Fibroblast of the conjunctiva (primary cell): ENCODE measurements around the gene PBX1.

Source experiments
- DNase-seq: peaks from one replicate; pipeline ENCODE4 v3.0.0-alpha.2; 2010; ENCODE audit warnings: low read depth

PBX1 gene

DNA sequence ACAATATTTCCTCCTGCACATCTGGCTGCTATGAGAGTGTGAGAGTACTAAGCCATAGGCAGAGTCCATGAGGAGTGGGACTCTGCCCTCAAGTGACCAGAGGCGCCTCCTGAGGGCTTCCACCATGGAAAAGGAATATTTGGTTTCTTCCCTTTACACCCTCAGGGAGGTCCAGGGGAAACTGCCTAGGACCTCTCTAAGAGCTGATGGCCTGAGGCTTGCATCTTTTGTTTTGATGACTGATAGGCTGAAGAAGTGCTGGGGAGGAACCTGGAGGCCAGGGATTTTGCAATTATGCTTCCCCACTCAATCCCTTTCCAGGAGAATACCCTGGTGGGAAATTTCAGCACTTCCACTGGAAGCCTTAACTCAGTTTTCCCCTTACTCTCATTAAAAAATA lies 111.0 kb downstream of the PBX1 start:
- DNase-seq: no peak

DNA sequence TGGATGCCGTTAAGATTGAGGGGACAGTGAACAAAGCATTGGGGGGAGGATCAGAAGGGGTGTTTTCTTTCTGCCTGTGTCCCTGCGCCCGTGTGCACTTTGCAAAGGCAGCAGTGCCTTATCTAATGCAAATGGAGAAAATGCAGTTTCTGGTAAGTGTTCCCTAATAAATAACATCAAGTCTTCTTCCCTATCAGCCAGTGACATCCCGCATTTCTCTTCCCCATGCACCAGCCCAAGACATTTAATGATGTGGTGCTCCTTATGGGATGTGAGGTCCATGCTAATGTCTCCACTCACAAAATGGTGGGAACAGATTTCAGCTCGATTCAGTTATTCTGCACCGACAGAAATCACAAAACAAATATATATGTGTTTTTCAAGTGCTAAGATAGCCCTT lies 111.8 kb downstream of the PBX1 start:
- no peak for DNase-seq

DNA sequence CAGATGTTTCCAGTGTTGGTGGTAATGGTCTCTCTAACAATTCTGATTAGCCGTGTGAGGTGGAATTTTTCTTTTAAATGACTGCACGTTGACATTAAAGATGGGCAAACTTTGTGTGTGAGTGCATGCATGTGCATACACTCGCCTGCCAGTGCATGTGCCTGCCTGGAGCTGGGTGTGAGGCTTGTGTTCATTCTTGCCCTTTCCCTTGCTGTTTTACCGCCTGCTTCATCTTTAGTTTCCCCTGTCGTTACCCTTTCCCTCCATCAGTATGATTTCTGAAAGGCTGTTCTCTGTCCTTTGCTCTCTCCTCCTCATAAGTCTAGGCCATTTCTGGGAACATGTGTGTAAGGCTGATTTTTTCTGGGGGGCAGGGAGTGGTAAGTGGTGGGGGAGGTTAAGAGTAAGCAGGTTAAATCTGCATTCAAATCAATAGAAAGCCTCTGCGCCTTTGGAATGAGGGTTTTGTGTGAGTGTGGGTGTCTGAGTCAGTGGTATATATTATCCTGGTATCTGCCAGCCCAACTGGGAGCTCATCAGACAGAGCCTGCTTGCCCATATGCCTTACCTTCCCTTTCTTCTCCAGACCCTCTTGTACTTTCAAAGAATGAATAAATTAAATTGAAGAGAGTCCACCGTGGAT lies 112.5 kb downstream of the PBX1 start:
- DNase-seq: no peak

DNA sequence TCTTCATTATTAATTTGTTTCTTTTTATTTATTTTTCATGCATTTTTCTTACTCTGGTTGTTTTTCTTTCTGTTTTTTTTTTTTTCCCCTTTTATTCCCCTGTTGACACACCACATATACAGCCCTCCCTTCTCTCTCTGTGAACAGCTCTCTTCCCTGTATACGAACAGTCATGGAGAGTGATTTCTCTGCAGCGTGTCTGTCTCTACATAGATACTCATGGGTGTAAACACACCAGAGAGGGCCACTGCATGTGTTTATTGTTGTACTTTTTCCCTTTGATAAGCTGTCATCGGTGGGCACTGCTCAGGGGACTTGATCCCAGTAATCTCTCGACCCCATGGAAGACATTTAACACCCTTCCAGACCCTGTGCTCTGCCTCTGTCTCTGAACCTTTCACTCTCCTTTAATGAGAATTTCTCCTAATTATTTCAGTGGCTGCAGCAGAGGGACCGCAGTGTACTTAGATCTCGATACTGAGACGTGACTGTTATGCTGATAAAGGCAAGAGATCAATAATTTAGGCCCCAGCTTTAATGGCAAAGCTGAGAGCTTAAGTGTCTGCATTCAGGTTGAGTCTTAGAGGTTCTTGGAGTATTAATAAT lies 113.1 kb downstream of the PBX1 start:
- DNase-seq: no peak

DNA sequence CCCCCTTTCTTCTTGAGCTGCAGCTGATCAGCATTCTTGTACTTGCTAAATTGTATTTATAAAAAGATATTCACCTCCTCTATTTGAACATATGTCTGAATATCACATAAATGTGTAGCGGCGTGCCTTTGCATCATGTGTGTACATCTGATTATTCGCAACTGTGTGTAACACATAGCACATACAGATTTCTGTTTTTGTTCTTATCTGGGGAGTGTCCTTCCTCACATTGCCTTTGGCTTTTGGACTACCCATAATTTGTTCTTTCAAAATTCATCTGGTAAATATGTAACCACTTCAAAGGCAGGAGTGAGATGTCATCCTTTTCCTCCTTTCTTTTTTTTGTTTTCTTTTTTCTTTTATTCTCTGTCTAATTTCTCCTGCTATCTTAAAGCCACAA lies 113.6 kb downstream of the PBX1 start:
- DNase-seq: no peak

DNA sequence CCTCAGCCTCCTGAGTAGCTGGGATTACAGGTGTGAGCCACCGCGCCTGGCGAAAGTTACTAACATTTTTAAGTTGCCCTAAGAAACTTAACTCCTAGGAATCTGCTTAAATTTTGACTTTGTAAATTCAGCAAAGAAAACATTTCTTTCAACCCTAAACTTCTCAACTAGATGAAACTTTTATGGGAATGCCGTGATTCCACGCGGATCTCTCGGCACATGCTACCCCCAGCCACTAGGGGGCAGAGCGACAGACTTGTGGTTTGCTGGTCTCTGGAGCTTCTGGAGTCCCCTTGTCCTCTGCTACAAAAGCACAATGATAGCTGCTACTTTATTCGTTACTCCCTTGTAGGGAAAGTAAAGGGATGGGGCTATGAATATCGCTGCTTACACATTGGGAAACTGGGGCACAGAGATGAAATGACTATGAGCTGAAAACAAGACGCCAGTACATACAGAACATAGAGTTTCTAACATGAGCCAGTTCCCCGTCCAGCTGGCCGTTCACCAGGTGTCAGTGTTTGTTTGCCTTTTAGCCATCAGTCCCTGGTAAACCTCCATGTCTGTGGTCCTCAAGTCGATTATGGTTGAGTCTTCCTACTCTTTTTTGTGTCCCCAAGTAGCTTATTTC lies 114.7 kb downstream of the PBX1 start:
- DNase-seq: no peak

DNA sequence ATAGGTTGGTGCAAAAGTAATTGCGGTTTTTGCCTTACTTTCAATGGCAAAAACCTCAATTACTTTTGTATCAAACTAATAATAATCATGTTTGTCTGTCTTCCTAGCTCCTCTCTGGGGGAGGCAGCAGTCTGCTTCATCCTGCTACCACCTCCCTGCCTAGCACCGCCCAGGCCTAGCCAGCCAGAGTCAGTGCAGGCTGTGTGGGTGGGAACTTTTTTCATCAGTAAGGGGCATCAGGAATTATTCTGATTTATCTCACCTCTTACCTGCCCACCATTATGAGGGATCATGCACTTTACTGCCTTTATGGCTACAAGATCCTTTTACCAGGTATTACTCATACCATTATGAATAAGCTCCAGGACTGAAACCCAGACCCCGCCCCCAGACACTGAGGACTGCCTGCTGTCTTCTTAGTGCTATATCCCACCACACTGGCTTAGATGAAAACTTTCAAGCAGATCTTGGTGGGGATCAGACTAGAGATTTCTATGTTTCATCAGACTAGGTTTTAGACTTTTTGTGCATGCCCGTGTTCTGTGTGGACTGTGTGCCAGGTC lies 116.4 kb downstream of the PBX1 start:
- no peak for DNase-seq

DNA sequence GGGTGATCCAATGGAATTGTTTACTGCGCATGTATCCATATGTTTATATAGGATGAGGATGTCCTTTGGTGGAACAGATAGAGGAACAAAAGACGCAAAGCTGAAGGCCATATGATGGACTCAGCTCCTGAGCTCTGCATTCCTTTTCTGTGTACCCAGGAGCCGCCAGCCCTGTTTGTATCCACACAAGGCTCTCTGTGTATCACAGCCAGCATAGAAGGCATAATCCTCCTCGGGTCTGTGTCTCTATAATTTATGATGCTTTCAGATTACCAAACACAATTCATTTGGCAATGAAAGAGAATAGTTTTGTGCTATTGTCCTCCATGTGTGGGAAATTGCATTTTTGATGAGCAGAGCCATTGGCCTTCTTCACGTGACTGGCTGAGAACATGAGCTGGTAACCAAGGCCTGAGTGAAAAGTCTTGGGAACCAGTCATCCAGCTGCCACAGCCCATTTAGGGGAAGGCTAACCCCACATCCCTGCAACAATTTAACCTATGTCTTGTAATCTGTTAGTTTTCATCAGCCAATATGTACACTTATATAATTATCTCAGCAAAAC lies 119.2 kb downstream of the PBX1 start:
- DNase-seq: no peak

DNA sequence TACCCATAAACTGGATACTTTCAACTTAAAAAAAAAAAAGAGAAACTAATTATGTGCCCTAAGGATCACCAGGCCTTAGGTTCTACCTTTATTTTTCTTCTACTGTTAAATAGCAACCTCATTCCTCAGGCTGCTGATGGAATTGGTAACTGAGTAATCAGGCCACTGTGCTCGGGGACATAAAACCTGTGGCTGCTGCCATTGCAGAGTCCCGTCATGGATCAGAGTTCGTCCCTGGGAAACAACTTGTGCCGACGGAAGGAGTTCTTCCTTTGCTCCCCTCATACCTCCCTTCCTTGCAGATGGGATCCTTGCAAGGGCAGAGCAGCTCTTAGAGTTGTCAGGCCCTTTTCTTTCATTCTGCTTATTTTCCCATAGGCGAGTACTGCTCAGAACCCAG lies 123.6 kb downstream of the PBX1 start:
- DNase-seq: no peak

DNA sequence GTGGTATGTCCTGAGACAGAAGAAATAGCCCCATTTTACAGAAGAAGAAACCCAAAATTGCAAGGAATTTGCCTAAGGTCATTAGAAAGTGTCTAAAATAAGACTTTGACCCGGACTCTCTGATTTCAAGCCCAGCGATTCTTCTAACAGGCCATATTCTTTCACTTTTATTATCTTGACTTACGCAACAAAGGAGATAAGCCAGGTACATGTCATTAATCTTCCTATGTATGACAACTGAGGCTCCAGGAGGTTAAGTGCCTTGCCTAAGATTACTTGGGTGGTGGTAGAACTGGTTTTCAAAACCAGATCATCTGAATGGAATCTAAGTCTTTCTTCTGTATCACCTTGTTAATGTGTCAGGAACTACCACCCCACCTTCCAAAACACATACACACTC lies 124.3 kb downstream of the PBX1 start:
- no peak for DNase-seq

DNA sequence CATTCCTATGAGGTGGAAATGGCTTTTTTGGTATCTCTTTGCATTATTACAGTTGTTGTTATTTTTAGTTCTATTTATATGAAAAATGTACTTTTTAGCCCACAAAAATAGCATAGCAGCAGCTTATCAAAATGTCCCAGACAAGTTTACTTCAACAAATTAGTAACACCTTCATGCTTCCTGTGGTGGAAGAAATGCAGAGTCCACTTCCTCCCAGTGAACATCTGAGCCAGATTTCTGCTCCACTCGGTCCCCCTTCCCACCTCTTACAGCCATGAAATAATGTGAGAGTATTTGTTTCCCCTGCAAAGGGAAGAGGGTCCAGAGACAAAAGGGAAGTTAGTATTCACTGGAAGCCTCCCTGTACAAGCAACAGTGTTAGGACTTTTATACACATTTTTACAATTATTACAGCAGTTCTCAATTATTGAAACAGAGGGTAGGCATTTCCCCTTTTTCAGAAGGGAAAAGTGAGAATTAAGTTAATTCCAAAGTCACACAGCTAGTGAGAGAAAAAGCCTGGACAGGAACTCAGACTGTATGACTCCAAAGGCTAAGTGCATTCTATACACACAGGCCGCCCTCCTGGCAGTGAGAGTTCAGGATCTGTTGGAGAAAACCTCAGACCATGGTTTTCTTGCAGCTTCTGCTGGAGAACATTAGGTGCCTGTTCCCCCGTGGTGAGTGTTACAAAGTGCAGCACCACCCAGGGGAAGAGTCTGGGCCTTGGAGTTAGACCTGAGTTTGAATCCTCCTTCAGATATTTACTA lies 126.5 kb downstream of the PBX1 start:
- DNase-seq: no peak

DNA sequence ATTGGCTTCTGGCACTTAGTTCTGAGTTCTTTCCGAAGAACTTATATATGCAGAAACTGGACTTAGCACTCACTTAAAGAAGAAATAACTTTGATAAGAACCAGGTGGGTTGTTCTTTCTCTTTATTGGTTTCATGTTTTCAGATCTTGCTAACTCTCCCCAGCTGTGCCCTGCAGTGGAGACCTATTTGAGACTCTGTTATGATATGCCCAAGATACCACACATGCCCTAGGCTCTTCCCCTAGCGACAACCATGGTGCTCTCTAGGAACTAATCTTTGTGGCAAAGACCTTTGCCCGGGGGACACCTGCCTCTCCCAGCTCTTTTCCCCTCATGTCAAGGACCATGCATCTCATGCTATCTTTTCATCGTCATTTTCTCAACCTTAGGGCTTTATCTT lies 128.8 kb downstream of the PBX1 start:
- DNase-seq: no peak

DNA sequence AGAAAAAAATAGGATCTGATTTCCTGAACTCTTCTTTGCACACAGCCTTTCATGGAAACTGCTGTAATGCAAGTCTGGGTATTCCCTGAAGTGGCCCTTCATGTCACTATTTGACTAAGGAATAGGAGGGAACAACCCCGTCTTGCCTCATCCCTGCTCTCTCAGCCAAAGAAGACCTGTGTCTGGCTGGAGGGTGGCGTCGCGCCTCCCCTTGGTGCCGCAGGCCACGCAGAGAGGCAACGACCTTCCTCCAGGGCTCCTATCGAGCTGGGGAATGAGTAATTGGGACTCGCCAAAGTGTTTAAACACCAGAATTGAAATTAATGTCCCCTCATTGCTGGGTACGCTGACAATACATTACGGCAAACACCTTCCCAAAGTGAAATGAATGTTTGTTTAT lies 129.8 kb downstream of the PBX1 start:
- no peak for DNase-seq

DNA sequence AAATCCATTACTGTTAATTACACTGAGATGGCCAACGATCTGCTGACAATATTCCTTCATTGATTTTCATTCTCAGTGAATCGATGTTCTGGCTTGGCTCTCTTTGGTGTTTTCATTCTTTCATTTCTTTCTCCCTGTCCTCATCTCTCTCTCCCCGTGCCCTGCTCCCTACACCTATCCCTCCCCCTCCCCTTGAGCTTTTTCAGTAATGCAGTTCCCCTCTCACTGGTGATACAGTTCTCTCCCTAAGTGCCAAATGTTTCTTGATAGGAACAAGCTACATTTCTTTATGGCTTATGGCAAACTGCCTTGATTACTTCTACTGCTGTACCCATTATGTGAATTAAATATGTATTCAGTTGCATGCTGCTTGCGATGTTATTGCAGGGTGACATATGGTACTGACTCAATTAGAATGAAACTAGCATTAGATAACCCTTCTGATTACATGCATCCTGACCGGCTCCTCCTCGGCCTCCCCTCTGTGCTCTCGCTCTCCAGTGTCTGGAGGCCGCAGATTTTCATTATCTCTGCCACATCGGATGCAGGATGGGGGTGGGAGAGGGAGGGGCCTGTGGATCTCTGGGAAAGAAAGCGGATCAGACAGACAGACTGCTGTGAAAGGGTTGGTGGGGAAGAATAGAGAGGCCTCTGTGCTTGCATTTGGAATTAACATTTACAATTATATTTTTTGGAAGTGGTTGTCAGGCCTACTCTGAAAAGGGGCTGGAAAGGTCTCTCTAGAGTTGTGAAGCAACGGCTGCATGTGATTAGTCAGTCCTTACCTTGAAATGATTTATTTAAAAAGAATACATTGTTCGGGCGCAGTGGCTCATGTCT lies 130.9 kb downstream of the PBX1 start:
- DNase-seq: no peak

DNA sequence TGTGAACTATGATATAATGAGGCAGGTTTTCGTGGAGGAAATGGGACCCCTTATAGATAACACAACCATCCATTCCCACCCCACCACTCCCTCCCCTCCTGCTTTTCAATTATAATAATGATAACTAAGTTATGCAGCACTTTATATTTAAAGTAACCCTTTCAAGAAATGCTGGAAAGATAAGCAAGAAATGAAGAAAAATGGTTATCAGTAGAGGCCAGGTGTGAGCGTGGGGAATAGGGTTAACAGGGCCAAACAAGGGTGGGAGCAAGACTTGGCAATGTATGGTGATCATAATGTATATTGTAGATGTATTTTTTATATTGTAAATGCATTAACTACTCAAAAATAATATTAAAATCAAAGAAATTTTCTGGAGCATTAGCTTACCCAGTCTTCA lies 133.4 kb downstream of the PBX1 start:
- DNase-seq: no peak

DNA sequence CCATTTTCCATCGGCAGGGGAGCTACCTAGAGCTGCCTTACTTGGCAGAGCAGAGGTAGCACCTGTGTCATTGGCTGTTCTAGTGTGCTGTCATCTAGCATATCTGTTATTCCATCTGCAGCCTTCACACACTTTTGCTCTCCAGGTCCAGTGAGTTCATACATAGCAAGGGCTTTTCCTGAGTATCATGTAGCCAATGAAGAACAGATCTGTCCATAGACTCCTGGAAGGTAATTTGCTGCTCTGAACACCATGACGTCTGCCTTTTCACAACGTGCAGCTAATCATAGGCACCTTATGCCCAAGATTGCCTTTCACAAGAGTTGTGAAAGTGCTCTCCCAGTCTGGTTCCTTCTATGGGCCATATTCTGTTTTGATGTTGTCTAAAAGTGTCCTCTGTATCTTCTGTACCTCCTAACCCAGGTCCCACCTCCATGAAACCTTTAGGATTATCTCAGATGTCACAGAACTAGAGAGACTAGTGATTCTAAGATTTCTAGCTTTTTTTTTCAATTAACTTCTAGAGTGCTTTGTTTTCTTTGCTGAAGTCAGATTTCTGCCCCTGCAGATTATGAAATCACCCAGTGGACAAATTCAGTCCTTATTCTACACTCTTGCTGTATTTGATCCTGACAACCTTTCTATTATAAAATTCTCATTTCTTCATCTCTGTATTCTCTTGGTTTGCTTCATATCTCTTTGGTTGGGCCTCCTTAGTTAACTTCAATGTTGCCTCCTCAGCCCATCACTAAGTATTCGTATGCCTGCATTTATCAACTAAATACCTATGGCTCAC lies 134.8 kb downstream of the PBX1 start:
- no peak for DNase-seq

DNA sequence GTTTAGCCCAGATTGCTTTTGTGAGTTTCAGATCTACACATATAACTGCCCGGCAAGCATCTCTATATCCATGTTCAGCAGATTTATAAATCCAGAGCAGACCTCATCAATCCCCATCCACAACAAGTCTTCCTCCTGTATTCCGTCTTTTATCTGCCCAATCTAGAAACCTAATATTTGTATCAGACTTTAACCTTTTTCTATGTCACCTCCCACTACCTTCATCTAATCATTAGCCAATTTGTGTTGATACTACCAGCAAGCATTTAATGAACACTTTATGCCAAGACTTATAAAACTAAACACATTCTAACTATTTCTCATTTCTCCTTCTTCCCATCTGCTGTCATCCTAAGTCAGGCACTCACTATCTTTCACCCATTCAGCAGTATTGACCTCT lies 135.5 kb downstream of the PBX1 start:
- DNase-seq: no peak

DNA sequence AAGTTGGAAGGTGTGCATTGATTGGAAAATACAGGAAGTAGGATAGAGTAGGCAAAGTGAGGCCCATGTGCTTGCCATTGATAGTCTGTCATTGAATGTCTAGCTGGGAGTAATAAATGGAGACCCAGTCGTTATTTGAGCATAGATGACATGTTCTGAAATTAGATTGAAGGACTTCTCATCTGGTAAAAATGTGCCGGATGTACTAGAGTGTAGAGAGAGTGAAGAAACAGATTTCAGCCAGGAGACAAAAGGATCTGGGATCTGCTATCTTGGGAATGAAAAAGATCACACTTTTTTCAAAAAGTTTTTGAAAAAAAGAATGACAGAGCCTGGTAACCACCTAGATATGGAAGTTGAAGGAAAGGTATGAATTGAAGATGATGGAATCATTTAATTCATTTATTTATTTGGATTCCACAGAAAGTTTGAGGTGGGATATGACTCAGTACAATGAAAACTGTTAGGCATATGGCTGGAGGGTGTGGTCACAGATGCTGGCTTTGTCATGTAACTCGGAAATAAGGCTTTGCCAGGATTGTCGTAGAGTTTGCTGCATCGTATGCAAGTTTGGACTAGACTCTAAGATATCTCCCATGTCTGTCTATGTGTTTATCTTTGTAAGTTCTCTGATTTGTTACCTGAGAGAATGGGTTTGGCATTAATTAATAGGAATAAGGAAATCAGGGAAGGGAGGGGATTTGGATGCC lies 137.1 kb downstream of the PBX1 start:
- DNase-seq: no peak

DNA sequence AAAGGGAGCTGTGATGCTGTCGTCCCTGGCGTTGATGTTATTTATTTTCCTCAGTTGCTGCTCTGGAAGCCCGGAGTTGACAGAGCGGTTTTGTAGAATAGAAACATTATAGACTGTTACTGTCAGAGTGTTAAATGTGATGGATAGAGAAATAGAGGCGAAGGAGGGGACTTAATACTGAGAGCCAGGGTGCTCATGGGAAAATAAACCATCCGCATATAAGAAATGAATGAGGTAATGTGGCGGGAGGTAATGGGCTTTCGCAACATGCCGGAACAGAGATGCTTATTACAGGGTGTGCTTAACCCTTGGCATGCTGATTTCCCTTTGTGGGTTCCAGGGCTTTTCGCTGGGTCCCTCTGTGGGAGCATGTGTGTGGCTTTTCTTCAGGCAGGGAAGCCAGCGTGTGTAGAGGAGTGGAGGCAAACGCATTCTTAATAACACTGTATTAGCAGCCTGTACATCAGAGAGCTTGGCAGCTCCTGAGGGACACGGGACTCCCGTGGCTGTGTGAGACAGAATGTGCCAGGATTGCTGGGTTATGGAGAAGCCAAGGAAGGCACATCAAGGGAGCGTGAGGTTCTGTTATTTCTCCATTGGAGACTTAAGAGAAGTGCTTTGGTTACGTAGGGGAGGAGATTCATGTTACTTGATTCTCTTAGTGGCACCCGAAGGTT lies 141.0 kb downstream of the PBX1 start:
- no peak for DNase-seq
